HG03558 (cell line): ENCODE results near the gene LEMD2.

Experiments
- ATAC-seq: cut with Tn5 transposase; IDR thresholded peaks from one replicate; pipeline ENCODE4 v1.9.1; 2021; ENCODE audit warnings: moderate number of reproducible peaks; ENCODE audit not compliant: unreplicated experiment; ENCODE audit errors: extremely low read depth

LEMD2 gene

GRCh38 chr6:33727126-33727525 lies 61.8 kb downstream of the LEMD2 start:
- ATAC-seq, result no peak

- ATAC-seq, result no peak
Observed at GRCh38 chr6:33726696-33727095, 62.2 kb downstream of the LEMD2 start.

- ATAC-seq, result no peak
Observed at GRCh38 chr6:33725891-33726673, 62.8 kb downstream of the LEMD2 start.

GRCh38 chr6:33725222-33725621 lies 63.7 kb downstream of the LEMD2 start:
- ATAC-seq, result no peak

- no peak for ATAC-seq
Observed at GRCh38 chr6:33724102-33725023, 64.6 kb downstream of the LEMD2 start.

GRCh38 chr6:33723371-33724085 lies 65.4 kb downstream of the LEMD2 start:
- ATAC-seq, result no peak

- ATAC-seq, result no peak
Observed at GRCh38 chr6:33722103-33722623, 66.8 kb downstream of the LEMD2 start.

GRCh38 chr6:33721508-33721907 lies 67.4 kb downstream of the LEMD2 start:
- ATAC-seq, result no peak
